Measurements from ENCODE around the gene CCNY. TPM values are rescaled to one million over a fixed set of nuclear protein-coding genes. Genes with fewer than 3 reads are reported as not detected.
"Not testable (repeated sequence)": the region's sequence is repeated elsewhere in the genome, so short reads cannot be mapped to it uniquely, and the experiment has no call there.

CCNY gene
- total RNA-seq, 1 donor from 2014 or later = 52.1 TPM

GRCh38 chr10:35384265-35384868 is 48.1 kb downstream of the CCNY start:
- no peak for DNase-seq

- peak; percentile 49 for DNase-seq
Observed at GRCh38 chr10:35386594-35387174, 50.4 kb downstream of the CCNY start.

GRCh38 chr10:35387768-35388167 is 51.5 kb downstream of the CCNY start:
- DNase-seq = peak; percentile 30

- no peak for DNase-seq
Observed at GRCh38 chr10:35388197-35388596, 51.9 kb downstream of the CCNY start.

- no peak for DNase-seq
Observed at GRCh38 chr10:35388682-35389081, 52.4 kb downstream of the CCNY start.

GRCh38 chr10:35390161-35390840 is 54.0 kb downstream of the CCNY start:
- DNase-seq = no peak

GRCh38 chr10:35390843-35391152 is 54.5 kb downstream of the CCNY start:
- no peak for DNase-seq

- no peak for DNase-seq
Observed at GRCh38 chr10:35391153-35391953, 55.0 kb downstream of the CCNY start.

GRCh38 chr10:35391954-35392262 is 55.6 kb downstream of the CCNY start:
- no peak for DNase-seq

- DNase-seq = no peak
Observed at GRCh38 chr10:35392482-35393228, 56.3 kb downstream of the CCNY start.

GRCh38 chr10:35394411-35394851 is 58.1 kb downstream of the CCNY start:
- no peak for DNase-seq

GRCh38 chr10:35394934-35395333 is 58.6 kb downstream of the CCNY start:
- no peak for DNase-seq

- no peak for DNase-seq
Observed at GRCh38 chr10:35396560-35397434, 60.5 kb downstream of the CCNY start.

GRCh38 chr10:35397953-35398352 is 61.6 kb downstream of the CCNY start:
- no peak for DNase-seq

- DNase-seq = peak; percentile 82
Observed at GRCh38 chr10:35398355-35398754, 62.0 kb downstream of the CCNY start.

GRCh38 chr10:35398908-35399307 is 62.6 kb downstream of the CCNY start:
- peak; percentile 47 for DNase-seq

- DNase-seq = no peak
Observed at GRCh38 chr10:35399414-35400009, 63.2 kb downstream of the CCNY start.

- peak; percentile 54 for DNase-seq
Observed at GRCh38 chr10:35400595-35401268, 64.4 kb downstream of the CCNY start.

- not testable (repeated sequence) for DNase-seq
Observed at GRCh38 chr10:35403491-35403890, 67.2 kb downstream of the CCNY start.

GRCh38 chr10:35404077-35404476 is 67.8 kb downstream of the CCNY start:
- DNase-seq = not testable (repeated sequence)
